K562 treated with DMSO at 1 percent for 24 hours (cell line): ENCODE results near the gene NEURL1. TPM values are rescaled to one million over a fixed set of nuclear protein-coding genes. Genes with fewer than 3 reads are reported as not detected.

ENCODE experiments used
- total RNA-seq: library from RNA; unstranded; fragments of 300-600 nt; gene quantifications from 2 replicates; pipeline ENCODE4 v1.2.3, GENCODE V29; 2022; ENCODE audit warnings: low read depth; ENCODE audit not compliant: insufficient read depth

Gene NEURL1, protein sequence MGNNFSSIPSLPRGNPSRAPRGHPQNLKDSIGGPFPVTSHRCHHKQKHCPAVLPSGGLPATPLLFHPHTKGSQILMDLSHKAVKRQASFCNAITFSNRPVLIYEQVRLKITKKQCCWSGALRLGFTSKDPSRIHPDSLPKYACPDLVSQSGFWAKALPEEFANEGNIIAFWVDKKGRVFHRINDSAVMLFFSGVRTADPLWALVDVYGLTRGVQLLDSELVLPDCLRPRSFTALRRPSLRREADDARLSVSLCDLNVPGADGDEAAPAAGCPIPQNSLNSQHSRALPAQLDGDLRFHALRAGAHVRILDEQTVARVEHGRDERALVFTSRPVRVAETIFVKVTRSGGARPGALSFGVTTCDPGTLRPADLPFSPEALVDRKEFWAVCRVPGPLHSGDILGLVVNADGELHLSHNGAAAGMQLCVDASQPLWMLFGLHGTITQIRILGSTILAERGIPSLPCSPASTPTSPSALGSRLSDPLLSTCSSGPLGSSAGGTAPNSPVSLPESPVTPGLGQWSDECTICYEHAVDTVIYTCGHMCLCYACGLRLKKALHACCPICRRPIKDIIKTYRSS
- 0.22 and 0.68 TPM in 2 replicates for total RNA-seq

GRCh38 chr10:103493362-103493915 lies at the start of gene NEURL1:
Gene NEURL1, plus strand, starts transcription at chr10:103493705. Its CDS starts 683 bp downstream, at chr10:103494388.

DNA sequence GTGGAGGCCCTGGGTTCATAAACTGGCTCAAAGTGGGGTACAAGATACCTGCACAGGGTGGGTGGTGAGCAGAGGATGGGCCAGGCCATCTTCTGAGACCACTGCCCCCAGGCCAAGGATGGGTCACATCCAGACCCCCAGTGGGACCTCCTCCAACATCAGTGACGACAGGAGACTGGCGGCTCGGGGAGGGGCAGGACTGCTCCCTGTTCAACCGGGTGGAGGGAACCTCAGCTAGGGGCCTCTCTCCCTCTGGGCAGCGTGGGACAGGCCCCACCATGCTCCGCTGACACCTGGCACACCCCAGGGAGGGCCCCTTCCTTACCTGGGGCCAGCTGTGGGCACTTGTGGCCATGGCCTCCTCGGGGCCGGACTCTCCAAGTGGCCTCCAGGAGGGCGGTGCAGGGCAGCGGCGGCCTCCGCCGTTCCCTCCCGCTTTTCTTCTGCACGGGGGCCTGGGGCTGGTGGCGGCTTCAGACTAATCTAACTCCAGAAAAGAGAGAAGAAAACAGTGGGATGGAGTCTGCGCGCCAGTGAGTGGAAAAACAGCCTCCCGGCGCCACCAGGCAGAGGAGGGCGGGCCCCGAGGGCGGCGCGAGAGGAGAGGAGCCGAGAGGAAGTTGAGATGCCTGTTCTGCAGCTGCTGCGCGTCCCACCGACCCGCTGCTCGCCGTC lies 41.5 kb upstream of the NEURL1 start, which contains the start of gene CALHM2:
CALHM2 (minus strand) TSS at position 540 of the 675 bp plus-strand sequence. CDS start 2,429 bp downstream, outside the sequence.

GRCh38 chr10:103458720-103459119 lies 34.8 kb upstream of the NEURL1 start, which contains the start of gene CALHM1:
Gene CALHM1, minus strand, starts transcription at chr10:103458900. Its CDS starts 149 bp downstream, at chr10:103458751.

DNA sequence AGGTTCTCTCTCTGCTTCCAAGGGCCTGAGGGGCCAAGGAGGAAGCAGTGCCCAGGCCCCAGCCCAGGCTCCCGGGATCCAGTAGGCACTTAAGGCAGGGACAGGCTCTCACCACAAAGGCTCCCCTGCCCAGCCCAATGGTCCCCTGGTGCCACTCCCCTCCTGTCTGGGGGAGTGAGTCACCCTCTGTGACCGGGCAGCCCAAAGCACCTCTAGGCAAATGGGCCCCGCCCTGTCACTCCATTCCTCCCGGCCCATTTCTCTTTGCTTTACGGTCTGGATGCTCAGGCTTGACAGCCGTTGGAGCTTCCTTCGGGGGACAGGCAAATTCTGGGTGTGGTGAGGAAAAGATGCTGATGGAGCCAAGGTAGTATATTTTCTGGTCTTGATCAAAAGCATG lies 14.4 kb upstream of the NEURL1 start, which contains the start of gene CALHM3:
CALHM3 (minus strand) TSS at position 106 of the 400 bp plus-strand sequence. CDS start 208 bp downstream, outside the sequence.

Other genes with a start within 250 kb of the NEURL1 start
- gene RPEL1, start 247.8 kb upstream of the NEURL1 start, total RNA-seq = not detected in 2 replicates
- gene INA, start 216.6 kb upstream of the NEURL1 start, total RNA-seq = 0.13 TPM in 1 of 2 replicates, not detected in the other
- 8.8 and 11.7 TPM in 2 replicates for gene PCGF6, start 142.6 kb upstream of the NEURL1 start, total RNA-seq
- gene TAF5, start 125.7 kb upstream of the NEURL1 start, total RNA-seq = 8.9 and 9.2 TPM in 2 replicates
- 361 and 401 TPM in 2 replicates for gene ATP5MK, start 97.2 kb upstream of the NEURL1 start, total RNA-seq
- 19.1 and 22.1 TPM in 2 replicates for gene PDCD11, start 97.1 kb upstream of the NEURL1 start, total RNA-seq
- 0.95 and 1.5 TPM in 2 replicates for gene CALHM2, start 41.3 kb upstream of the NEURL1 start, total RNA-seq
- not detected in 2 replicates for gene CALHM1, start 34.8 kb upstream of the NEURL1 start, total RNA-seq
- not detected in 2 replicates for gene CALHM3, start 14.5 kb upstream of the NEURL1 start, total RNA-seq